ENCODE results near the gene PAEP.

Gene PAEP

GRCh38 chr9:135551031-135551430 lies 10.5 kb upstream of the PAEP start:
- DNase-seq (ENCODE audit: low spot score): no peak

GRCh38 chr9:135551456-135551855 lies 10.1 kb upstream of the PAEP start:
- no peak for DNase-seq (ENCODE audit: low spot score)

- no peak for DNase-seq (ENCODE audit: low spot score)
Measured at GRCh38 chr9:135552021-135552697, 9.4 kb upstream of the PAEP start.

- DNase-seq (ENCODE audit: low spot score): no peak
Measured at GRCh38 chr9:135552698-135553171, 8.8 kb upstream of the PAEP start.

GRCh38 chr9:135554718-135555117 lies 6.8 kb upstream of the PAEP start:
- peak; percentile 33 for DNase-seq (ENCODE audit: low spot score)

GRCh38 chr9:135555203-135555602 lies 6.4 kb upstream of the PAEP start:
- DNase-seq (ENCODE audit: low spot score): peak; percentile 36

GRCh38 chr9:135555910-135556309 lies 5.6 kb upstream of the PAEP start:
- no peak for DNase-seq (ENCODE audit: low spot score)

GRCh38 chr9:135559606-135560005 lies 1.9 kb upstream of the PAEP start:
- DNase-seq (ENCODE audit: low spot score): no peak

- no peak for DNase-seq (ENCODE audit: low spot score)
Measured at GRCh38 chr9:135562235-135562745, 734 bp downstream of the PAEP start.

- DNase-seq (ENCODE audit: low spot score): no peak
Measured at GRCh38 chr9:135563039-135563476, 1.5 kb downstream of the PAEP start.

- DNase-seq (ENCODE audit: low spot score): no peak
Measured at GRCh38 chr9:135563858-135564257, 2.3 kb downstream of the PAEP start.

- DNase-seq (ENCODE audit: low spot score): no peak
Measured at GRCh38 chr9:135565141-135565628, 3.6 kb downstream of the PAEP start.

GRCh38 chr9:135565636-135566035 lies 4.1 kb downstream of the PAEP start:
- no peak for DNase-seq (ENCODE audit: low spot score)

GRCh38 chr9:135566552-135566951 lies 5.0 kb downstream of the PAEP start:
- DNase-seq (ENCODE audit: low spot score): no peak

- DNase-seq (ENCODE audit: low spot score): no peak
Measured at GRCh38 chr9:135567311-135567710, 5.8 kb downstream of the PAEP start.

- no peak for DNase-seq (ENCODE audit: low spot score)
Measured at GRCh38 chr9:135568026-135568425, 6.5 kb downstream of the PAEP start.

GRCh38 chr9:135570456-135570855 lies 8.9 kb downstream of the PAEP start:
- peak; percentile 33 for DNase-seq (ENCODE audit: low spot score)

- DNase-seq (ENCODE audit: low spot score): no peak
Measured at GRCh38 chr9:135572233-135572632, 10.7 kb downstream of the PAEP start.

GRCh38 chr9:135573124-135573523 lies 11.6 kb downstream of the PAEP start:
- no peak for DNase-seq (ENCODE audit: low spot score)

- DNase-seq (ENCODE audit: low spot score): no peak
Measured at GRCh38 chr9:135574331-135574730, 12.8 kb downstream of the PAEP start.

- no peak for DNase-seq (ENCODE audit: low spot score)
Measured at GRCh38 chr9:135574943-135575342, 13.4 kb downstream of the PAEP start.

- no peak for DNase-seq (ENCODE audit: low spot score)
Measured at GRCh38 chr9:135575995-135576631, 14.6 kb downstream of the PAEP start.

GRCh38 chr9:135577256-135577655 lies 15.7 kb downstream of the PAEP start:
- DNase-seq (ENCODE audit: low spot score): no peak
